H9 (cell line): ENCODE measurements around the gene PNPLA6. TPM values are rescaled to one million over a fixed set of nuclear protein-coding genes. Genes with fewer than 3 reads are reported as not detected.

Experiments used
- DNase-seq: peaks from one replicate; pipeline ENCODE4 v3.0.0-alpha.2; 2017
- H2AFZ ChIP-seq: one replicate; pipeline ENCODE4 v1.6.1; 2013; ENCODE audit warnings: mild to moderate bottlenecking, low read length, control low read depth, moderate library complexity
- H2AK5ac ChIP-seq: 2 replicates; pipeline ENCODE4 v1.6.1; 2013; ENCODE audit warnings: low read length, control low read depth, mixed read lengths; ENCODE audit not compliant: insufficient read length
- H2BK120ac ChIP-seq: one replicate; pipeline ENCODE4 v1.6.1; 2013; ENCODE audit warnings: low read depth, mild to moderate bottlenecking, low read length, control low read depth, inconsistent platforms; ENCODE audit not compliant: poor library complexity, severe bottlenecking
- H2BK12ac ChIP-seq: 2 replicates; pipeline ENCODE4 v1.6.1; 2013; ENCODE audit warnings: low read length, control low read depth, mixed read lengths, low read depth; ENCODE audit not compliant: insufficient read length
- H2BK15ac ChIP-seq: 2 replicates; pipeline ENCODE4 v1.6.1; 2013; ENCODE audit warnings: low read depth, low read length, control low read depth
- H2BK20ac ChIP-seq: one replicate; pipeline ENCODE4 v1.6.1; 2013; ENCODE audit warnings: low read depth, mild to moderate bottlenecking, low read length, control low read depth, inconsistent platforms; ENCODE audit not compliant: poor library complexity, severe bottlenecking
- H2BK5ac ChIP-seq: 2 replicates; pipeline ENCODE4 v1.6.1; 2013; ENCODE audit warnings: low read length, control low read depth, mixed read lengths; ENCODE audit not compliant: insufficient read length
- H3K14ac ChIP-seq: 2 replicates; pipeline ENCODE4 v1.6.1; 2013; ENCODE audit warnings: low read length, control low read depth; ENCODE audit not compliant: insufficient read depth
- H3K18ac ChIP-seq: 2 replicates; pipeline ENCODE4 v1.6.1; 2013; ENCODE audit warnings: low read depth, mild to moderate bottlenecking, mixed read lengths, low read length, control low read depth; ENCODE audit not compliant: insufficient read length
- H3K23ac ChIP-seq: 2 replicates; pipeline ENCODE4 v1.6.1; 2013; ENCODE audit warnings: low read length, control low read depth, mixed read lengths, low read depth; ENCODE audit not compliant: insufficient read length
- H3K23me2 ChIP-seq: 2 replicates; pipeline ENCODE4 v1.6.1; 2013; ENCODE audit warnings: low read depth, mild to moderate bottlenecking, mixed read lengths, low read length, control low read depth; ENCODE audit not compliant: insufficient read length, poor library complexity, severe bottlenecking
- H3K27ac ChIP-seq: 2 replicates; pipeline ENCODE4 v1.5.1; 2013; ENCODE audit warnings: low read length, control low read depth, mixed read lengths, low read depth; ENCODE audit not compliant: insufficient read length
- H3K27me3 ChIP-seq: 2 replicates; pipeline ENCODE4 v1.6.1; 2013; ENCODE audit warnings: low read length, control low read depth, inconsistent platforms; ENCODE audit not compliant: insufficient read depth
- H3K4ac ChIP-seq: 2 replicates; pipeline ENCODE4 v1.6.1; 2013; ENCODE audit warnings: low read depth, mild to moderate bottlenecking, control low read depth, inconsistent platforms, low read length, moderate library complexity
- H3K4me1 ChIP-seq: 2 replicates; pipeline ENCODE4 v1.6.1; 2013; ENCODE audit warnings: low read length, control low read depth, inconsistent platforms; ENCODE audit not compliant: insufficient read depth
- H3K4me2 ChIP-seq: 2 replicates; pipeline ENCODE4 v1.6.1; 2013; ENCODE audit warnings: low read length, control low read depth, mixed read lengths; ENCODE audit not compliant: insufficient read length, insufficient read depth
- H3K56ac ChIP-seq: 2 replicates; pipeline ENCODE4 v1.6.1; 2013; ENCODE audit warnings: low read depth, mild to moderate bottlenecking, mixed read lengths, low read length, control low read depth; ENCODE audit not compliant: insufficient read length
- H3K79me1 ChIP-seq: 2 replicates; pipeline ENCODE4 v1.6.1; 2013; ENCODE audit warnings: low read depth, mild to moderate bottlenecking, moderate library complexity, low read length, control low read depth, inconsistent platforms; ENCODE audit not compliant: insufficient read depth, poor library complexity, severe bottlenecking
- H3K79me2 ChIP-seq: 2 replicates; pipeline ENCODE4 v1.6.1; 2013; ENCODE audit warnings: low read length, control low read depth, inconsistent platforms; ENCODE audit not compliant: insufficient read depth
- H3K9ac ChIP-seq: 2 replicates; pipeline ENCODE4 v1.6.1; 2013; ENCODE audit warnings: low read length, control low read depth, mixed read lengths; ENCODE audit not compliant: insufficient read length; ENCODE audit errors: extremely low read depth
- H3K9me3 ChIP-seq: one replicate; pipeline ENCODE4 v1.6.1; 2013; ENCODE audit warnings: low read depth, low read length, inconsistent platforms; ENCODE audit not compliant: control insufficient read depth
- H3T11ph ChIP-seq: one replicate; pipeline ENCODE4 v1.6.1; 2013; ENCODE audit warnings: mild to moderate bottlenecking, low read length, control low read depth, inconsistent platforms
- H4K20me1 ChIP-seq: one replicate; pipeline ENCODE4 v1.6.1; 2013; ENCODE audit not compliant: control insufficient read depth, insufficient read length, insufficient read depth
- H4K5ac ChIP-seq: 2 replicates; pipeline ENCODE4 v1.6.1; 2013; ENCODE audit warnings: low read depth, mild to moderate bottlenecking, mixed read lengths, low read length, control low read depth; ENCODE audit not compliant: insufficient read length
- H4K8ac ChIP-seq: replicated peaks from 2 replicates; pipeline ENCODE4 v1.6.1; 2013; ENCODE audit warnings: low read length, control low read depth, mixed read lengths, low read depth; ENCODE audit not compliant: insufficient read length
- H4K91ac ChIP-seq: 2 replicates; pipeline ENCODE4 v1.6.1; 2013; ENCODE audit warnings: low read depth, mild to moderate bottlenecking, moderate library complexity, mixed read lengths, low read length, control low read depth; ENCODE audit not compliant: insufficient read length
- H3K27ac Mint-ChIP-seq, 3 experiments: 2 replicates in 2 of 3; 3 replicates in 1 of 3; pipeline ENCODE4 v1.8.0; 2020 to 2021; ENCODE audit warnings: mixed read lengths in 3 of 3, mild to moderate bottlenecking in 1 of 3, moderate library complexity in 1 of 3
- H3K27me3 Mint-ChIP-seq: 2 replicates; pipeline ENCODE4 v1.8.0; 2021; ENCODE audit warnings: low read depth, mild to moderate bottlenecking, moderate library complexity, mixed read lengths
- H3K36me3 Mint-ChIP-seq, 3 experiments: 2 replicates in 2 of 3; 3 replicates in 1 of 3; pipeline ENCODE4 v1.8.0; 2020 to 2021; ENCODE audit warnings: low read depth in 3 of 3, mixed read lengths in 3 of 3; ENCODE audit not compliant: insufficient read depth in 1 of 3
- H3K4me1 Mint-ChIP-seq, 2 experiments: 2 replicates each; pipeline ENCODE4 v1.8.0; 2020; ENCODE audit warnings: mixed read lengths in 2 of 2
- H3K4me3 Mint-ChIP-seq, 2 experiments: 2 replicates in 1 of 2; 3 replicates in 1 of 2; pipeline ENCODE4 v1.8.0; 2020 to 2021; ENCODE audit warnings: mild to moderate bottlenecking in 2 of 2, mixed read lengths in 2 of 2, moderate library complexity in 1 of 2
- H3K9me3 Mint-ChIP-seq, 2 experiments: 2 replicates in 1 of 2; 3 replicates in 1 of 2; pipeline ENCODE4 v1.8.0; 2020; ENCODE audit warnings: mild to moderate bottlenecking in 2 of 2, mixed read lengths in 2 of 2, moderate library complexity in 1 of 2
- WGBS: extraction: QIAGEN DNeasy Blood & Tissue Kit; methylation state at CpG from one replicate; pipeline ENCODE4 v1.1.7; 2013; ENCODE audit warnings: missing lambda C conversion rate, low lambda C conversion rate, mixed read lengths; ENCODE audit not compliant: insufficient read length; ENCODE audit errors: extremely low coverage; 5-methylcytosine and 5-hydroxymethylcytosine counted together
- total RNA-seq: library from RNA; stranded (reverse); gene quantifications from 2 replicates; pipeline ENCODE4 v1.2.1, GENCODE V29; 2021
- TF ChIP-seq, protein P1 (sequence below): fragments of 200-600 bp; sonication (generic); conservative IDR thresholded peaks from 3 replicates; pipeline ENCODE4 v1.8.0; 2021; ENCODE audit warnings: antibody characterized with exemption, mild to moderate bottlenecking

The PNPLA6 gene
- total RNA-seq, 1 experiment from 2014 or later: 130 TPM

DNA sequence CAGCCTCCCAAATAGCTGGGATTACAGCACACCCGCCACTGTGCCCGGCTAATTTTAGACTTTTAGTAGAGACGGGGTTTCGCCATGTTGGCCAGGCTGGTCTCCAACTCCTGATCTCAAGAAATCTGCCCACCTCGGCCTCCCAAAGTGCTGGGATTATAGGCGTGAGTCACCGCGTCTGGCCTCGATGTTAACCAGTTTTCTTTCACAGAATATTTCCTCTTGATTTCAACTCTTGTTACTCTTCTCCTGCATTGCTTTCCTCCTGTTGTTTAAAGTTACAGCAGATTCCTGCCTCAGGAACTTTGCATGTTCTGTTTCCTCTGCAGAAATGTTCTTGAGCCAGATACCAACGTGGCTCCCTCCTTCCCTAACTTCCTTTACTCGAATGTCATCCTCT is 43.0 kb upstream of the PNPLA6 start:
- H3K36me3 Mint-ChIP-seq: no peaks in the 10 kb centered on the region
- no peak overlapping the region for H2AK5ac ChIP-seq
- H3K4me1 Mint-ChIP-seq: peaks cover 11 to 19% of the 10 kb centered on the region in 2 experiments
- no peak overlapping the region for H2BK12ac ChIP-seq
- no peak overlapping the region for H3K4me2 ChIP-seq
- no peak for DNase-seq
- H3K79me1 ChIP-seq: no peaks in the 10 kb centered on the region
- H4K5ac ChIP-seq: no peak overlapping the region
- H3K9me3 Mint-ChIP-seq: no peaks in the 10 kb centered on the region
- H4K91ac ChIP-seq: no peak overlapping the region
- no peak overlapping the region for H3K9ac ChIP-seq
- no peak overlapping the region for H3K23ac ChIP-seq
- no peak overlapping the region for H3K56ac ChIP-seq
- no peak overlapping the region for H3K18ac ChIP-seq
- H2BK120ac ChIP-seq: no peak overlapping the region
- WGBS: no CpG with 5 or more reads among the region's 11 CpGs
- H3K27me3 Mint-ChIP-seq: peaks cover 15% of the 10 kb centered on the region
- no peaks in the 10 kb centered on the region for H4K20me1 ChIP-seq
- no peak overlapping the region for H2BK20ac ChIP-seq
- H3K14ac ChIP-seq: no peak overlapping the region
- no peak overlapping the region for H3K27ac ChIP-seq
- TF ChIP-seq, protein P1, sequence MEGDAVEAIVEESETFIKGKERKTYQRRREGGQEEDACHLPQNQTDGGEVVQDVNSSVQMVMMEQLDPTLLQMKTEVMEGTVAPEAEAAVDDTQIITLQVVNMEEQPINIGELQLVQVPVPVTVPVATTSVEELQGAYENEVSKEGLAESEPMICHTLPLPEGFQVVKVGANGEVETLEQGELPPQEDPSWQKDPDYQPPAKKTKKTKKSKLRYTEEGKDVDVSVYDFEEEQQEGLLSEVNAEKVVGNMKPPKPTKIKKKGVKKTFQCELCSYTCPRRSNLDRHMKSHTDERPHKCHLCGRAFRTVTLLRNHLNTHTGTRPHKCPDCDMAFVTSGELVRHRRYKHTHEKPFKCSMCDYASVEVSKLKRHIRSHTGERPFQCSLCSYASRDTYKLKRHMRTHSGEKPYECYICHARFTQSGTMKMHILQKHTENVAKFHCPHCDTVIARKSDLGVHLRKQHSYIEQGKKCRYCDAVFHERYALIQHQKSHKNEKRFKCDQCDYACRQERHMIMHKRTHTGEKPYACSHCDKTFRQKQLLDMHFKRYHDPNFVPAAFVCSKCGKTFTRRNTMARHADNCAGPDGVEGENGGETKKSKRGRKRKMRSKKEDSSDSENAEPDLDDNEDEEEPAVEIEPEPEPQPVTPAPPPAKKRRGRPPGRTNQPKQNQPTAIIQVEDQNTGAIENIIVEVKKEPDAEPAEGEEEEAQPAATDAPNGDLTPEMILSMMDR: no peak
- no peaks in the 10 kb centered on the region for H3K9me3 ChIP-seq
- no peak overlapping the region for H3K4me3 Mint-ChIP-seq
- no peak overlapping the region for H4K8ac ChIP-seq
- no peaks in the 10 kb centered on the region for H3K79me2 ChIP-seq
- H2BK15ac ChIP-seq: no peak overlapping the region
- H2AFZ ChIP-seq: no peak overlapping the region
- no peak overlapping the region for H3T11ph ChIP-seq
- H3K4me1 ChIP-seq: peaks cover 5% of the 10 kb centered on the region; the same call in 1 of the 2 replicates
- no peak overlapping the region for H3K4ac ChIP-seq
- no peaks in the 10 kb centered on the region for H3K27me3 ChIP-seq
- no peak overlapping the region for H3K27ac Mint-ChIP-seq
- H2BK5ac ChIP-seq: no peak overlapping the region
- peaks cover 3% of the 10 kb centered on the region for H3K23me2 ChIP-seq
